Epidermal melanocyte (primary cell): ENCODE measurements around the gene ATXN10.

ENCODE experiments used
- DNase-seq: peaks from one replicate; pipeline ENCODE4 v3.0.0; 2011; ENCODE audit warnings: low spot score; ENCODE audit not compliant: insufficient read length

ATXN10 gene

GRCh38 chr22:45855961-45856360, 184.3 kb downstream of the ATXN10 start:
- no peak for DNase-seq

DNA sequence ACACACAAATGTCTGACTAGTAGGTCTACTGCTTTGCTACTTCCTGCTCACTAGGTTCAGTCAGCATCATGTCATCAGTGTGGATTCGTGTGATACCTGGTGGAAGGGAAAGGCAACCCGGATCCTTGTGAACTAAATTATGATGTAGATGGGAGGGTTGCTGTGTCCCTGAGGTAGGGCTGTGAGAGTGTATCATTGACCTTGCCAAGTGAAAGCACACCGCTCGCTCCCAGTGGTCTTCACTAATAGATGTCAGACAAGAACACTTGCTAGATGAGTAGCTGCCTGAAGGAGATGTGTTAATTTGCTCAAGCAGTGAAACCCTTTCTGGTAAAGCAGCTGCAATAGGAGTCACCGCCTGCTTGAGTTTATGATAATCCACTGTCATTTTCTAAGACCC, 185.9 kb downstream of the ATXN10 start:
- no peak for DNase-seq

DNA sequence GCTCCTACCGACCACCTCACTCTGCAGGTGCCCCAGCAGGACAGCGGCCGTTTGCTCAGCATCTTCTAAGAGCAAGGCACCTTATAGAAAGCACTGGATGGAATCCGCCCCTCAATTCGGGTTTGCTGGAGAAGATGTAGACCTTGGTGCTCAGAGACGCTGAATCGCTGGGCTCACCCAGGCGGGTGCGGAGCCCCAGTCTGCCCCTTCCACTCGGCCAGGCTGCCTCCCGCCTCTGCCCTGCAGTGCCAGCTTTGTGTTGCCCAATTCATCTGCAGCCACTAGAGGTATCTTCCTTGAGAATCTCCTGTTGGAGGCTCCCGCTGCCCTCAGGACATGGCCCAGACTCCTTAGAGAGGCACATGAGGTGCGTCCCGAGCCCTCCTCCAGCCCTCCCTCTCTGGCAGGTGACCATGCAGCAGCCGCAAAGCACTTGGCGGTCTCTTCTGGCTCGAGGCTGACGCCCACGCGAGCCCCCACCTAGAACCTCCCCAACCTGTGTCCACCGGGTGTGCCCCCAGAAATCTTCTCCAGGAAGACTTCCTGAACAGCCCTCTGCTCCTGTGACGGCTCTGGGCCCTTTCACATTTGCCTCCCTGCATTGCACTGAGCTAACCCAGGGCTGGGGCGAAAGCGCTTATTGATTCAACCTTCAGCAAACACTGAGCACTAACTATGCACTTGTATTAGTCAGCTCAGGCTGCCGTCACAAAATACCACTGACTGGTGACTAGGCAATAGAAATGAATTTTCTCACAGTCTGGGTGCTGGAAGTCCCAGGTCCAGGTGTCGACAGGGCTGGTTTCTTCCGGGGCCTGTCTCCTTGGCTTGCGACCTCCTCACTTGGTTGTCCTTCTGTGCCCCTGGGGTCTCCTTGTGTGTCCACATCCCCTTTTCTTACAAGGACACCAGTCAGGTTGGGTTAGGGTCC, 187.9 kb downstream of the ATXN10 start:
- DNase-seq, result no peak

GRCh38 chr22:45860201-45860600, 188.6 kb downstream of the ATXN10 start:
- DNase-seq, result no peak

DNA sequence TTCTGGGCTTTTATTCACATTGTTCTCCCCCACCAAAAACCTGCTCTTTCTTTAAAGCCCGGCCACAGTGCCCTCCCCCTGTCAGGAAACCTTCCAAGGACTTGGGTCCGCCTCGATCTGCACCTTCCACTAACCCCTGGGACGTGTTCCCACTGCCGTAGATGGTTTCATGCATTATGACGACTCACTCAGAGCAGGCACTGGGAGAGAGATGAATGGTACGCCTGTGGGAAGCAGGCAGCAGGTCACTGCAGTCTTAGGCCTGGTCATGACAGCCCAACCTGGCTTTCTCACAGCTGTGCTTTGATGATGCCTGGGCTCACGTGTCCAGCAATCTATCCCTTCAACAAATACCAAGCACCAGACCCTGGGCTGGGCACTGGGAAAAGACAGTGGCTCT, 189.6 kb downstream of the ATXN10 start:
- no peak for DNase-seq

DNA sequence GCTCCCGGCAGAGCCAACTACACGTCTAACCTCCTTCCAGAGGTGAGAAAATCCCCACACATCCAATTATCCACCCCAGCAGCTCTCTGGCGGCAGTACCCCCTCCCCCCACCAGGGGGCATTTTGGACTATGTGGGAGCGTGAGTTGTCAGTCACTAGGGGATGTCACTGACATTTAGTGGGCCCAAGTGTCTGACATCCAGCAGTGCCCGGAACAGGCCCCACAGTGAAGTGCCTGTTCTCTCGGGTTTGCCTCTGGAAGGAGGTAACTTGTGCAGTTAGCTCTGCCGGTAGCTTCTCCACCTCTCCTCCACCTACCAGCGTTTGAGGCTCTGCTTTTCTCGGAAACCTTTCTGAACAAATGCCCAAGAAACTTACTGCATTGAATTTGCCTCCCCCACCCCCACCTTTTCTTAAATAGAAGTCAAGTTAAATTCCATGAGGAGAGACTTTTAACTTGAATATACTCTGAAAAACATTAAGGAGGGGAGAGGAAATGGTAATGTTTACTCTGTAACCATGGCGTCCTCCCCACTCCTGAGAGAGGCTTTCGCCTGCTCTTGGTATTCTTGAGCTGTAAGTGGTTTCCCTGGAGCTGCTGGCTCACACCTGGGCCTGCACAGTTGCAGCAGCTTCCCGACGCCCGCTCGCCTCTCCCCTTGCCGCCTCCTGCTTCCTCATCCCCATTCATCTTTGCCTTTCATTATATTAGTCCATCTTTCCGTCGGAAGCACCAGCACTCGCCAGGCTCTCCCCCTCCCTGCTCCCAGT, 192.5 kb downstream of the ATXN10 start:
- peak; percentile 57 for DNase-seq

GRCh38 chr22:45864959-45865476, 193.4 kb downstream of the ATXN10 start:
- no peak for DNase-seq

- no peak for DNase-seq
Measured at GRCh38 chr22:45865561-45866125, 194.0 kb downstream of the ATXN10 start.

GRCh38 chr22:45866126-45866645, 194.6 kb downstream of the ATXN10 start:
- DNase-seq, result no peak

- DNase-seq, result no peak
Measured at GRCh38 chr22:45866646-45867117, 195.0 kb downstream of the ATXN10 start.

GRCh38 chr22:45867118-45867905, 195.7 kb downstream of the ATXN10 start:
- DNase-seq, result no peak

GRCh38 chr22:45867906-45868555, 196.4 kb downstream of the ATXN10 start:
- no peak for DNase-seq

DNA sequence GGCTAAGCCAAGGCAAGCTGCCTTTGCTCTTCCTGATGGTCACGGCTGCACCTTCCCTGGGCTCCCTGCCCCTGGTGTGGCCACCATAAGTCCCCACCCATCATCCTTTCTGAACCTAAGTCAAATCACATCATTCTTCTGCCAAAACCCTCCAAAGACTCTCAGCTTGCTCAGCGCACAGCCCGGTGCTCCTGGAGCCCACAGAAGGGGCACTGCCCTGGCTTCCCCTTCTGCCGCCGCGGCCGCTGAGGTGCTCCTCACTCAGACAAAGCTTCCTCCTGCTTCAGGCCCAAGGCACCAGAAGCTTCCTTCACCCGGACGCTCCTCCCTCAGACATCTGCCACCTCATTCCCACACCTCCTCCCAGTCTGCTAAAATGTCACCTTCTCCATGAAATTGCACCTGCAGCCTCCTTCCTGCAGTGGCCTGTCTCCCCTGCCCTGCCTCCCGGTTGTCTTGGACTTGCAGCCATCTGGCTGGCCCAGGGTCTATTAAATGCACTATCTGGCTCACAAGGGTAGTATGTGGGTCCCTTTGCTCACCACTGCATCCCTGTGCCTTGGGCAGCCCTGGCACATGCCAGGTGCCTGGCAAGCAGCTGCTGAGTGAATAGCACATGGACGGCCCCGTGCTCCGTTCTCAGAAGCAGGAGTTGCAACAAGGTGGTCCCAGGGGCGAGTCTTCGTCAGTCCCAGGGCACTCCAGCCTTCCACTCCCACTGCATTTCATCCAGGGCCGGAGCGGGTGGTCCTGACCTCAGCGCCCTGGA, 197.1 kb downstream of the ATXN10 start:
- no peak for DNase-seq

GRCh38 chr22:45869340-45869847, 197.8 kb downstream of the ATXN10 start:
- DNase-seq, result no peak

DNA sequence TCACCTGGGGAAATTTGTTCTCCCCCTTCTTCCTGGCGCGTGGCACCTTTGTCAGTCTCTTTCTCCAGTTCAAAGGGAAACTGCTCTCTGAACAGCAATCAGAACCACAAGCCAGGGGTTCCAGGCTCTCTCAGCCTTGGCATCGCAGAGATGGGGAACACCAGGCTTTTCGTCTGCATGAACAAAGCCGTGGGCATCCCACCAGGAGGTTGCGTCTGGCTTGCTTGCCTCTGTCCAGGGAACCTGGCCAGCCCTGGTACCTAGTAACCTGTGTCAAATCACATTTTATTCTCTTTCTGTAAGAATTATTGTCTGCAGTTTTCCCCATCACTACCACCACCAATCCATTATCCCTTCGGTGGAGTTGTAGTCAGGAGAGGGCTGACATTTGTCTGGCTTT, 198.4 kb downstream of the ATXN10 start:
- DNase-seq, result no peak

GRCh38 chr22:45871721-45872120, 200.1 kb downstream of the ATXN10 start:
- DNase-seq, result no peak

DNA sequence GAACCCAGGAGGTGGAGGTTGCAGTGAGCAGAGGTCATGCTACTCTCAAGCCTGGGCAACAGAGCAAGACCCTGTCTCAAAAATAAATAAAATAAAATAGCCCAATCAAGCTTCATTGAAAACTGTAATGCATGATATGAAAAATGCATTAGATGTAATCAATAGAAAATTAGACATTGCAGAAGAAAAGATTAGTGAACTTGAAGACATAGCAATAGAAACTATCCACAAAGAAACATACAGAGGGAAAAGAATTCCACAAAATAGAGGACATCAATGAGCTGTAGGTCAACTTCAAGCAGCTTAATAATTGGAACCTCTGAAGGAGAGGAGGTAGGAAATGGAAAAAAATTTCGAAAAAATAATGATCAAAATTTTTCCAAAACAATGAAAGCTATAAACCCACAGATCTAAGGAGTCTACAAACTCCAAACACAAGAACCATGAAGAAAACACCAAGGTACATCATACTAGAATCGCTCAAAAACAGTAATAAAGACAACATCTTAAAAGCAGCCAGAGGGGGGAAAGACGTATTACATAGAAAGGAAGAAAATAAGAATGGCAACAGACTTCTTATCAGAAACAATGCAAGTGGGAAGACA, 201.1 kb downstream of the ATXN10 start:
- DNase-seq, result no peak

GRCh38 chr22:45876136-45877035, 204.8 kb downstream of the ATXN10 start:
- no peak for DNase-seq
